Cerebellar nuclear complex (tissue), 1 donor: ENCODE measurements around the gene GSN.

ENCODE experiments used
- DNase-seq, 2 experiments: peaks; one replicate each; lab custom pipeline; 2025; lab: John Stamatoyannopoulos, UW

The GSN gene

DNA sequence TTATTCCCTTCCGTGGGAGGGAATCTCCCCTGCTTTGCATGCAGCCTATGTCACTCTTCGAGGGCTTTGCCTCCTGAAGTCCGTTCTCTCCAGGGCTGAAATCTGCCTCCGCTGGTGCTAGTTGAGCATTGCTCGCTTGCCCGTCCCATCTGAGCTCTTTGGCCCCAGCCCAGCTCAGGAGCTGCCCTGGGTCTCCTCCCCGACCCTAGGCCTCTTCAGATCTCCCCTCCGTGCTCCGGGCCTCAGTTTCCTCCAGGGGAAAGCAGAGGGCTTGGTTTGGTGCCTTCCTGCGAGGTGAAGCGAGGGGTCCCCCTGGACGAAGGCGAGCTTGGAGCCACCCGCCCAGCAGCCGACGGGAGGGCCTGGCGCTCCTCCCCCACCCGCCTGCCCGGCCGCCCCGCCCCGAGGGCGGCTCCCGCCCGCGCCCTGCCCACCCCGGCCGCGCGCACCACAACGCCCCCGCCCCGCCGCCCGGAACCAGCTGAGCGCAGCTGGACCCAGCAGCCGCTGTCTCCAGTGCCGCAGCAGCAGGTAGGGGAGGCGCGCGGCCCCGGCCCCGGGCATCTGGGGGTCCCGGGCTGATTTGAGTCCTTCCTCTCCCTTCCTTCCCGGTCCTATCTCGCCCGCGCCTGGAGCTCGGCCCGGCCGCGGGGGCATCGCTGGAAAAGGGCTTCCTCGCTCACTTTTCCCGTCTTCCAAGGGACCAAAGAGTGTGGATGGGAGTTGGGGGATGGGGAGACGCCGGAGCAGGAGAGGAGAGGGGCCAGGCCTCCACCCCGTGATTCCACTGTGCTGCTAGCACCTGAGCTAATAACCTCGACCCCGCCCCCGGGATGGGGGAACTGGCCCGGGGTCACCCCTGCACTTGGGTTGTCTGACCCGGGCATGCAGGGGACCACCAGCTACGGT, at the start of gene GSN:
TSS of gene GSN (plus strand) at position 474 of the 909 bp plus-strand sequence. CDS start 33,810 bp downstream, outside the sequence.
- no peak for DNase-seq

DNA sequence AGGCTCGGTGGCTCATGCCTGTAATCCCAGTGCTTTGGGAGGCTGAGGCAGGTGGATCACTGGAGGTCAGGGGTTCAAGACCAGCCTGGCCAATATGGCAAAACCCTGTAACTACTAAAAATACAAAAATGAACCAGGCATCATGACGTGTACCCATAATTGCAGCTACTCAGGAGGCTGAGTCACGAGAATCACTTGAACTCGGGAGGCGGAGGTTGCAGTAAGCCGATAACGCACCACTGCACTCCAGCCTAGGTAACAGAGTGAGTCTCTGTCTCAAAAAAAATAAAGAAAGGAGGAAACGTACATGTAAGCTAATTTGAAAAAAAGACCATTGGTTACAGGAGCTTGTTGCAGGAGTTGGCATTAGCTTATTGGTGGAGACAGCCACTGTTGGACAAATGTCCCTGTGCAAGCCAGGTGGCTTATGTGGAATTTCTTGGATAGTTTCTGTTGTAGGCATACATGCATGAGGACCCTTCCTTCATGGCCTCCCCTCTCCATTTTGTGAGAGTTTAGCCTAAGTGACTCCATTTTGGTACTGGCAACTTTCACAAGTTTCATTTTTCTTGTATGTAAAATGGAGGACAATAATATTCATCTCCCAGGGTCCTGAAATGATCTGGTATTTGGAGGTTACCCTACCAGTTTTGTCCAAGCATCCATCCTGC, 49.5 kb upstream of the GSN start:
- no peak for DNase-seq

DNA sequence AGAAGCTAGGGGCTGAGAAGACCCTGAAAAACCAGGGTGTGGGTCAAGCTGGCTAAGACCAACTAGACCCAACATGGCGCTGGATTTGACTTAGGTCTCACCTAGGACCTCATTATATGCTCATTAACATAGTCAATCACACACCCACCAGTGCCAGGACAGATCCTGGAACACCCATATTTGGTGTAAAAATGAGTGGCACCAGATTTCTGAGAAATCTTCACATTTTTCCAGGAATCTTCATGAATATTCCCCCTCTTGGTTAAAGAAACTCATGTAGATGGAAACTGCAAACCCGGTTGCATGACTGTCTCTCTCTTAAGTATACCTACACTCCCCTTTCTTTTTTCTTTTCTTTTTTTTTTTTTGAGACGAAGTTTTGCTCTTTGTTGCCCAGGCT, 48.4 kb upstream of the GSN start:
- DNase-seq, result no peak

DNA sequence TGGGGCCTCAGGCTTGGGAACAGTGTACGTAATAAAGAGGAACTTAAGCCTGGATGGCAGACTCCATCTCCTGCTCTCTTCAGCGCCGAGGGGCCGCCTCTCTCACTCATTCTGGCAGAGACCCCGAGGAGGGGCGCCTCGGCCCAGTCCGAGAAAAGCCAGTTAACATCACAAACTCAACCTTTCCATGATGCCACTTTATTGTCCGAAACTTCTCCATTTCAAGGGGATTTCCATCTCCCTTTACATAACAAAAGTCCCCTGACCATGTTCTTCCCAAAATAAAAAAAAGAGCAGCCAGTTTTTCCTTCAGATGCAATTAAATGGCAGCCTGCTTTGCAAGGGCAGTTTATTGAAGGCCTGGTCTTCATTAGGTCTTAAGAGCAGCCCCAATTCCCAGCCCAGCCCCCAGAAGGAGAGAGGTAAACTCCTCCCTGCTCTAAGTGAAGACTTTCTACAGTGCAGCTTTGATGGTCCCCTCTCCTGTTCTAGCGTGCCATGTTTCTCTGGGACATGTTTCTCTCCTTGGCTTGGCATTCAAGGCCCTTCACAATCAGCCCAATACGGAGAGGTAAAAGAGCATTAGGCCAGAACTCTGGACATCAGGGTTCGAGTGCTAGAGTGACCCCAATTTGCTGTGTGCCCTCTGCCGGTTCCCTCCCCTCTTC, 46.8 kb upstream of the GSN start:
- DNase-seq, result no peak

DNA sequence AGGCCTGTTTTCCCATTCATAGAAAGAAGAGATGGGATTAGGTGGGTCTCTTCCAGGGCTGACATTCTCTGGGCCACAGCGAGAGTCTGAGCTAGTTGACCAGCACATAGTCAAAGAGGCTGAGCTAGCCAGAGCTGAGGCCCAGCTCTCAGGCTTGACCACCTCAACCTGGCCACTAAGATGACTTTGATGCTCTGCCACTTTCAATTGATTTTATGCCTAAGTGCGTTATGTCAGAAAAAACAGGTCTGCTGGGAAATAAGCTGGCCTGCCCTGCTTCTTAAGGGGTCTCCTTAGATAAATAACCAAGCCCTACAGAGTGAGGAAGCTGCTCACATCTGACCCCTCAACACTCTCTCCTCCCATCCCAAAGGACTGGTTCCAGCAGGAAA, 46.3 kb upstream of the GSN start:
- no peak for DNase-seq

DNA sequence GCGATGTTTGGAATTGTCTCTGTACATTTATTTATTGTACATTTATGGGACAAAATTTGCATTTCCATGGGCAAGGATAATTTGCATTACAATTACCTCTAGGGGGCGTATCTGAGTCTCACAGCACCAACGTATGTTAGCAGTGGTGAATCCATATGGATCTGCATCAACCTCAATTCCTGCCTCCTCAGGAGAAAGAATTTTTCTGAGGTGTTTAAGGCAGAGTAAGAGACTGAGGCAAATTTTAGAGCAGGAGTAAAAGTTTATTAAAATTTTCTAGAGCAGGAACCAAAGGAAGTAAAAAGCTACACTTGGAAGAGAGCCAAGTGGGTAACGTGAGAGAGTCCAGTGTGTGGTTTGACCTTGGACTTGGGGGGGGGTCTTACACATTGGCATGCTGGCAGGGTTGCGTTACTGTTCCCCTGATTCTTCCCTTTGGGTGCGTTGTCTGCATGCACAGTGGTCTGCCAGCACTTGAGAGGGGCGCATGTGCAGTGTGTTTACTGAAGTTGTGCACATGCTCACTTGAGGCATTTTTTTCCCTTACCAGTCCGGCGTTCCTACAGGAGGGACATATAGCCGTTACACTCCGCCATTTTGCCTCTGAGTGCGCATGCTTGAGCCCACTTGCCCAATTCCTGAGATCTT, 45.3 kb upstream of the GSN start:
- no peak for DNase-seq

DNA sequence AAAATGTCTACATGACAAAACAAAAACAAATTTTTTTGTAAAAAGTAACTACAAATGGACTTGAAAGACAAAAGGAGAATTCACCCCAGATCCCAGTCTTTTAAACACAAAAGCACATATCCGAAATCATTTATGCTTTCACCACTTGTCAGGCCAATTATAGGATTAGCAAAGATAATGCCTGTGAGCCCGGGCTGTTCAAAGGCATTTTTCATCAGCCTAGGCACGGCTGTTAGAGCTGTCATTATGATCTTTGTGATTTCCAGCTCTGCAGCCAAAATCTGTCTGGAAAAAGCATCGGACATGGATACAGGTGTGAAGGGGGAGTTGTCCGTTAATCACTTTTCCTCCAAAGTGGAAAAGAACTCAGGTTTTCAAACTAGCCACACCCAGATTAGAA, 42.7 kb upstream of the GSN start:
- DNase-seq, result no peak

DNA sequence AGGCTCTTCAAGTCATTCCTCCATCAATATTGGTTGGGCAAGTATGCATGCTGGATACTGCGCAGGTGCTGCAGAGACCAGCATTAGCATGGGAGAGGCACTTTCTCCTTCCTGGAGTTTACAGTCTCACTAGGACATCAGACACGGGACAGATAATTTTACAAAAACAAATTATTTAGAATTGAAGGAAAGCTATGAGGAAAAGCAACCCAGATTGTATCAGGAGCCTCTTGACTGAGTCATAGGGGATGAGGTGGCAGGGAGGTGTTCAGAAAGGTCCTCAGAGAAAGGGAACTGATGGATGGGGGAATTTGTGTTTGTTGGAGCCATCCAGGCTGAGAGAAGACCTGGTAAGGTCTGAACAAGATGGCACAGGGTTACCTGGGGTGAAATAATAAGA, 41.8 kb upstream of the GSN start:
- no peak for DNase-seq

DNA sequence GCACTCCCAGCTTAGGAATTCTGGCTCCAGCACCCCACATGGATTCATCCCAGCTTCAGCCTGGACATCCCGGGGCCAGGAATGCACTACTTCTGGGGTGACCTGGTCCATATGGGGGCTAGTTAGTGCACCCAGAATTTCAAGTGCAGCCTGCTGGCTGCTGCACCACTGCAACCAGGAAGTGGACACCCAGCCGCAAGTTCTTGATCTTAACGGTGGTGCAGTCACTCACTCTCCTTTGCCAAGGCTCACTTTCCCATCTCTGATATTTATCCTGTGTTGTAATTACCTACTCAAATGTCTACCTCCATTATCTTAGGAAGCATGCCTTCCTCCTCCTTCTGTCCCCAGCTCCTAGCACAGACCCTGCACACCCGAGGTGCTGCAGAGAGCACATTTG, 40.1 kb upstream of the GSN start:
- no peak for DNase-seq

DNA sequence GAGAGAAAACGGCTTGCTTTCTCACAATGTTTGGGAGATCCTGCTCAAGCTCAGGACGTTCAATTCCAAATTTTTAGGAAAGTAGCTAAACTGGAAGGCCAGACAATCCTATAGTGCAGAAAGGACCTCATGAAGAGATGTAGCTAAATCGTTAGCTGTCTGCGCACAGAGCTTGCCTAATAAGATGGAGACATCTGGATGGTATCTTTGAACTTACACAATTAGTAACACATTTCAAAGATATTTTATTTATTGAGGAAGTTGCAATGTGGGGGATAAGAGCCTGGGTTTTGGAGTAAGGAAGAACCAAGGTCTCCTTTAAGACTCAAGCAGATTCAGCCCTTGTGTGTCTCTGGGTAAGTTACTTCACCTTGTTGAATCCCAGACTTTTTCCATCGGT, 37.7 kb upstream of the GSN start:
- DNase-seq, result no peak

DNA sequence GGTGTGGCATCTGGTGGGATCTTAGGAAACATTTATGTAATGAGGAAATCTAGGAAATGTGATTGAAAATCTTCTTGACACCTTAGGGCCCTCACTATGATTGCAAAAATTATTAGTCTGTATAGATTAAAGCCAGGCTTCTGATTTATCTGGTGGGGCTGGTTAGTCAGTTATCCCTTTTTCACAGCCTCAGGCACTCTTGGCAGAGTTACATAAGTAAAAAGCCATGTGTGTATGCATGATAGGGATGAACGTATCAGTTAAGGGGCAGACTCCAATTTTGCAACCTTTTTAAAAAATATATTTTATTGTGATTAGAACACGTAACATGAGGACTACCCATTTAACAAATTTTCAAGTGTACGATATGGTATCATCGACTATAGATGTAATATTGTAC, 35.7 kb upstream of the GSN start:
- DNase-seq, result no peak

DNA sequence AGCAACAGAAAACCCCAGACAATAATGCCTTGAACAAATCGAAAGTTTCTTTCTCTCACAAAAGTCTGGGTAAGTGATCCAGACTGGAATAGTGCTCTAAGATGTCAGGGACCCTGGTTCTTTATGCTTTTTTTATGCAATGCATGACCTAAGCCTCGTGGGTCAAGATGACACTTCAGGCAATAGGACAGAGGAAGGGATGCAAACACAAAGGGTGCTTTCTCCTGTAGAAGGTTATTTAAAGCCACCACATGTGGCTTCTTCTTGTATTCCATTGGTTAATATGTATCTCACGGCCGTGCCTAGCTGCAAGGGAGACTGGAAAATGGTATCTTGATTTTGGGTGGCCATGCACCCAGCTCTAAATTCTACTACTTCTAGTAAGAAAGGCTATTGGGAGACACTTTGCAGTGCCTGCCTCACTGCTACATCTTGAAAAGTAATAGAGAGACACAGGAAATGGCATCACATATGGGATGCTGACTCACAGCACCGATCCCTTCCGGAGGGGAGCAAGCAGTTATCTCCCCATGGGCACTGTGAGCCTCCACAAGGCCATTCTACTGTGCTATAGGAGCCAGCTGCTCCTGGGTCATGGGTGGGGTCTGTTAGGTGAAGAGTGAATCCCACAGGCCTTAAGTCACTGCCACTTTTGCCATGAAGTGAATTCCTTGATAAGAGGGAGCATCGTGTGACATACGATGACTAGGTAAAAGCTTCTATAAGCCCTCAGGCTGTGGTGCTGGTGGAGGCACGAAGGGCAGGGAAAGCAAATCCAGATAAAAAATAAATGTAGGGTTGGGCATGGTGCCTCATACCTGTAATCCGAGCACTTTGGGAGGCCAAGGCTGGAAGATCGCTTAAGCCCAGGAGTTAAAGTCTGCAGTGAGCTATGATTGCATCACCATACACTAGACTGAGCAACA, 33.8 kb upstream of the GSN start:
- no peak for DNase-seq

DNA sequence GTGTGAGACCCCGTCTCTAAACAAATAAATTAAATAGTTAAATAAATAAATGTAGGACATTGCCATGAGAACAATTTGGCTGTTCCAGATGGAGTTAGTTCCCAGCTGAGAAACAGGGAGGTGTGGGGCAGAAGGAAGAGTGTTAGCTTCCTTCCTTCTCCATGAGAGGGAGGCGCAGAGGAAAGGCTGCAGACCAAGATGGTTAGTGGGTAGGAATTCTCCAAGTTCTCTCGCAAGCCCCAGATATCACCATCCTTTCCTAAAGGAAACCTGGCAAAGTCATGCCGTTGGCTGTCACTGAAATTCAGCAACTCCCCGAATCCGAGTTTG, 33.2 kb upstream of the GSN start:
- DNase-seq, result no peak

DNA sequence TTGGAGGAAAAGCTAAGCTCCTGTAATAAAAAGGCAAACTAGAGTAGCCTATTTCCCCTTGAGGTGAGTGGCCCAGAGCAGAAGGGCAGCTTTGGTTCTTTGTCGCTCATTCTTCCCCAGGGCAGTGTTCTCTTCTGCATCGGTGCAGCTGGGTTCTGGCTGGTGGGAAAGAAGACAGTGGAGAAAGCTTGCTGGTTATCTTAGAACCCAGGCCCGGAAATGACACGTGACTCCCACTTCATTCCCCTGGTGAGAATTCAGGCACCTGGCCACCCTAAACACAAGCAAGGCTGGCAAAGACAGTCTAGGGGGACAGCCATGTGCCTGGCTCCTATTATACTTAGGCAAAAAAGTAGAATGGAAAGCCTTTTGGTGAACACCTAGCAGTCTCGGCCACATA, 32.5 kb upstream of the GSN start:
- no peak for DNase-seq

DNA sequence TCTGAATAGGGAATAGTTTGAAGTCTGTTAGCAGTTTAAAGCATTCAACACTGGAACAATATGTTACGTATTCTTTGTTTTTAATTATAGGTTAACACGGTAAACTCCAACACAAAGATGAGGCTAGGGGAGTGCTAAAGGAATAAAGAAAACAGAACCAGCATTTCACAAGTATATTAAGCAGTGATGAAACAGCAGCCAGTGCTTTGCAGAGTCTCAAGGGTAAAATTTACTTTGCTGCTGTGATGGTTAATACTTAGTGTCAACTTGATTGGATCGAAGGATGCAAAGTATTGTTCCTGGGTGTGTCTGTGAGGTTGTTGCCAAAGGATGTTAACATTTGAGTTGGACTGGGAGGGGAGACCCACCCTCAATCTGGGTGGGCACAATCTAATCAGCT, 30.0 kb upstream of the GSN start:
- DNase-seq, result no peak

DNA sequence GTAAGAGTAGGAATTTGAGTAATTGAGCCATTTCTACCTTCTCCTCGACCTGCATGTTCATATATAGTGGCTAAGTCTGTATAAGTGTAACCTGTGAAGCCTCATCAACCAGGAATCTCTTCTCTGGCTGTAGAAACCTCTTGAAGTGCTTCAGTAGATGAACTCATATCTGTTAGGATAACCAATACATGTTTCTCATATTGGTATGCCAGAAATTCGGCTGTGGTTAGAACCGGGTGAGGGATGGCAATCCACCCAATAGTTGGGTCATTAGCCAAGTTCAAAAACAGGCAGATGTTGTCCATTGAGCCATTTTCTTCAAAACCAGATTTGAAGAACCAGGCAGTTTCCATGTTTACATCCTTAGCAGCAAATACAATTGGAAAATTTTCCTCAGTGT, 28.9 kb upstream of the GSN start:
- DNase-seq, result no peak

DNA sequence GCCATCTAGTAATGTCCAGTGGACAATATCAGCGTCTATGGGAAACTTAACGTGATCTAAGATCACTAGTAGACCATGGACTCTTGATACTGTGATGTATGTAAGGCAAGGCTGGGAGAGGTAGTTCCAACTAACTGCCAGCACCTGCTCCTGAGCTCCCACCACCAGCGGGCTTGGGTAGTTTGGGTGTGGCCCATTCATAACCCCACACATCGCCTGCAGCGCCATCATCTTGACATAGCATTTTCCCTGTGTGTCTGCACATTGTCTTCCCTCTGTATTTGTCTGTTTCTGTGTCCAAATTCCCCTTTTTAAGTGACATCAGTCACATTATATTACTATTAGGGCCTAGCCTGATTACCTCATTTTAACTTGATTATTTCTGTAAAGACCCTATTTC, 28.1 kb upstream of the GSN start:
- no peak for DNase-seq

DNA sequence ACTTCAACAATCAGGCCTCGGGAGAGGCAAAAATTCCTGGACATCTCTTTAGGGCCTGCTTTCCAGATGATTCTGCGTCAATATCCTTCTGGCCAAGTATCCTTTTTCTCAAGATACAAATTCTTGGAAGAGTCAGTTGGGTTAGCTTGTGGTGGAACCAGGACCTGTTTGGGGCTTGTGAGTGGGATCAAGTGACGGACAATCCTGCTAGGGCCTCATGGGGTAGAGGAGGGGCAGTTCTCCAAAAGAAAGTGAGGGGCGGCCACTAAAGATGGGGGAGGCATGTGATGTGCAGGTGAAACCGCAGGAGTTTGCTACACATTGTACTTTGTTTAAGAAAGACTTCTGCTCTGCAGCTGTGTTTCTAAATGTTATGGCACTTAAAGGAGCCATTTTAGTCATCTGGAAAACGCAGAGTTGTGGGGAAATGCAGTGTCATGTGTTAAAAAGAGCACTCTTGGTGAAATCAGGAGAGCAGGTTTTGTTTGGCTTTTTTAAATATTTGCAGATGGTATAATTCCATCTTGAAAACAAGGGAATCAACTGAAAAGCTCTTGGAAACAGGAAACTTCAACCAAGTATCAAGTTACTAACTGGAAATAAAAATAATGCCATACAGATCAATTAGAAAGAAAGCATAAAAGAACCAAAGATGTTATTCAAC, 27.4 kb upstream of the GSN start:
- DNase-seq, result no peak

DNA sequence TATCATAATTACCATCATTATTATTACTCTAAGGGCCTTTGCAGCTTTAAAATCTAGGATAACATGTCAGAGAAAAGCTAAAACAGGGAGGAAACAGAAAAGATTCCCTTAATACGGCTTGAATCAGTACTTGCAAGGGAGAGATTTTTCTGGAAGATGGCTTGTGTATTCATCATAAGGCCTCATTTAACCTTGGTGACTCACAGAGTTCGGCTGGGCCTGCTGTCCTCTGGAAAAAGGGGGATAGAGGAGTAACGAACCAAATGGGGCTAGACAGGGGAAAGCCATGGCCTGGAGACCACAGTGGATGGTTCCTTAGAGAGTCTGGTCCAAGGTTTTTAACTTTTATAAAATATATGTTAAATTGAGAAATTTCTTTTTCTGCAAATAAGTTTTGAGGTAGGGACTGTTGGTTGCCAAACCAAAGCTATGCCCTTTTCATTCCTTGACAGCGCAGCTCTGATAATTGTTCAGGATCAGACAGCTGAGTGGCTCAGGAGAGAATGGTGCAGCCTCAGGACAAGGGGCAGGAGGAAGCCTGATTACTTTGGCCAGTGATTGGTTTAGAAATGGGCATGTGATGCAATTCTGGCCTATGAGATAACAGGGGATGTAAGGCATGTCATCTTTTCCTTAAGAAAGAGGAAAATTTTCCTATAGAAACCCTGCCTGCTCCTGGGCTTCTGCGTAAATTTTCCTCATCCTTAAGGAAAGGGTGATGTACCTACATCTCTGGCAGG, 25.6 kb upstream of the GSN start:
- DNase-seq, result no peak

DNA sequence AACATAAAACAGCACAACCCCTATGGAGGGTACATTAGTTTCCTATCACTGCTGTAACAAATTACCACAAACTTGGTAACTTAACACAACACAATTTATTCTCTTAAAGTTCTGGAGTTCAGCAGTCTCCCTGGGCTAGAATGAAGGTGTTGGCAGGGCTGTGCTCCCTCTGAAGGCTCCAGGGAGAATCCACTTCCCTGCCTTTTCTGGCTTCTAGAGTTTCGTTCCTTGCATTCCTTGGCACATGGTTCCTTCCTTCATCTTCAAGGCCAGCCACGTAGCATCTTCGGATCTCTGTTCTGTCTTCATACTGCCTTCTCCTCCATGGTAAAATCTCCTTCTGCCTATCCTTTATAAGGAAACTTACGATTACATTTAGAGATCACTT, 25.0 kb upstream of the GSN start:
- no peak for DNase-seq
